Stimulated activated CD4-positive, alpha-beta T cell treated with anti-CD3 and anti-CD28 coated beads, Interleukin-4, amount 100 ng/mL, for 1 hour (primary cell): ENCODE results near the gene WNT2B.

Experiments used
- DNase-seq: peaks from one replicate; pipeline ENCODE4 v3.0.0-alpha.2; 2020

The WNT2B gene

GRCh38 chr1:112529301-112529700, 20.5 kb downstream of the WNT2B start:
- no peak for DNase-seq

DNA sequence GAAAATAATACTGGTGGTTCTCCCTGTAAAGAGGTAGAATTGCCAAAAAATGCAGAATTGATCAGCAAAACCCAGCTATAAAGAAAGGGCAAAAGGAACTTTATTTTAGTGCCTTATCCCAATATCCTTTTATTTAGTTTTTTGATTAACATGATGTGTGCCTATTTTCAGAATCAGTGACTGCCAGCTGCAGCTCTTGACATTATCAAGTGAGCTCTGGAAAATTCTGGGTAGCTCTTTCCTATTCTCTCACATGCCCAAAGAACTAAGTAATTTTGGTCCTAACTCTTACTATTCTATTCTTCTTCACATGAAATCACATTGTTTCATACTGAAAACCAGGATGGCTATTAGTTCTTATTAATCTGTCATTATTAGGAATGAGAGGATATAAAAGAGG, 22.1 kb downstream of the WNT2B start:
- DNase-seq = no peak

- DNase-seq = no peak
Observed at GRCh38 chr1:112532064-112532463, 23.3 kb downstream of the WNT2B start.

- no peak for DNase-seq
Observed at GRCh38 chr1:112533029-112533428, 24.3 kb downstream of the WNT2B start.

- no peak for DNase-seq
Observed at GRCh38 chr1:112536561-112536960, 27.8 kb downstream of the WNT2B start.

DNA sequence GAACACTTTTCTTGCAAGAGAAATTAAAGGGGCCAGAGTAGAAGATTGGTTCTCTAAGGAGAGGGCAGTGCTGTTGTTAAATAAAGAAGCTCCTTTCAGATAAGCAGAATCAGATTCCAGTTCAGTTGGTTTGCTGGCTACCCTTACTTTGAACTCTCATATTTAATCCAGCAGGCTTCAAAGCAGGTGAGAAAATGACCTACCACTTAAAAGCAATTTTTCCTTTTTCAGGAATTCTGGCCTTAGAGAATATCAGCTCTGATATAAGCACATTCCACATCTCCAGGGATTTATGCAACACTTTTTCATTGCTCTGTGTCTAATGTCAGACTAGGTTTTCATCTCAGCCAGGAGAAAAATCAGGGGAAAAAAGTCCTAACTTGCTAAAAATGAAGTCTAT, 28.7 kb downstream of the WNT2B start:
- DNase-seq = no peak

GRCh38 chr1:112538883-112539282, 30.1 kb downstream of the WNT2B start:
- DNase-seq = no peak

DNA sequence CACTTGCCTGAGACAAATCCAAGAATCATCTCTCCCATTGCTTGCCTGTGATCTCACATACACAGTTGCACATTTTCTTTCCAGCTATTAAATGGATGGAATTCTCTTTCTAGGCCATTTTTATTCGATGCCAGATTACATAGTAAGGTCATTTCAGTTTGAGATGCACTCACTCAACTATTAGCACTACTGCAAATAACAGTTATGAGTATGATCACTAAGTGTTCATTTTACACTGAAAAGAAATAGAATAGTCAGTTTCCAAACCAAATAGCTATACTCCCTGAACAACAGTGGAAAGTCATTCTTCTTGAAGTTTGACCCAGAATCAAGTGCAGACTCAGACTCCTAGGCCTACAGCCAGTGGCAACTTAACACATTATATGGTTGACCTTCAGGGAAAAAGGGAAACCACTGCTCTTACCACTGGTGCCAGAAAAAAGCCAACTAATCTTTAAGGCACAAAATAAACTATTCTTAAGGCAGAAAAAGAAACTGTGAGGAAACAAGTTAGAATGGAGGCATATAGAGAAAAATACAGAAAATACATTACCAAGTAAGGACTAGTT, 31.5 kb downstream of the WNT2B start:
- no peak for DNase-seq

- DNase-seq = no peak
Observed at GRCh38 chr1:112541299-112541698, 32.5 kb downstream of the WNT2B start.

GRCh38 chr1:112542206-112542973, 33.6 kb downstream of the WNT2B start:
- DNase-seq = no peak

DNA sequence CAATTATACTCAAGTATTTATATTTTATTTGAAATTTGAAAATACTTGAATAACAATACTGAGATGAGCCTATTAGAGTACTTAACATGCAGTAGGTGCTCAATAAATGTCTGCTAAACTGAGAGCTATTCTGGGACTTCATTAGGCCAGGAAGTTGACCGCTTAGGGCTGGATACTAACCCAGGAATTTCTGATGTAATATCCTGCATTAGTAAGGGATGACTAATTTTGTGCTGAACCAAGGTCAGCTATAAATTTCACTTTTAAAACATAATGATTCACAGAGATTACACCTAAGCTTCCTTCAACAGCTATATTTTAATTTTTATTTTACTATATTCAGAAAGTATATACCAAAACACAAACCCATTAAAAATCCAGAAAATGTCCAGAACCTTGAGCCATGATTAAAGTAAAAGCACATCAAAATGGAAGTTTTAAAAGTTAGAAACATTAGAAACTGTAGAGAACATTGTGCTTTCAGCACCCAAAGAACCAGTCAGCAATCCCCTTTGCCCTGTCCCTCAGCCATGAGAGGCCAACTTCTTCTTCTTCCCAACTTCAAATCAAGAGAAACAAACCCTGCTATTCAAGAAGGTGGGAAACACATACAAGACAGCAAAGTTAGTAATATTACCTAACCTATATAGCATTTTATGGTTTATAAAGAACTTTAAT, 35.4 kb downstream of the WNT2B start:
- DNase-seq = no peak

DNA sequence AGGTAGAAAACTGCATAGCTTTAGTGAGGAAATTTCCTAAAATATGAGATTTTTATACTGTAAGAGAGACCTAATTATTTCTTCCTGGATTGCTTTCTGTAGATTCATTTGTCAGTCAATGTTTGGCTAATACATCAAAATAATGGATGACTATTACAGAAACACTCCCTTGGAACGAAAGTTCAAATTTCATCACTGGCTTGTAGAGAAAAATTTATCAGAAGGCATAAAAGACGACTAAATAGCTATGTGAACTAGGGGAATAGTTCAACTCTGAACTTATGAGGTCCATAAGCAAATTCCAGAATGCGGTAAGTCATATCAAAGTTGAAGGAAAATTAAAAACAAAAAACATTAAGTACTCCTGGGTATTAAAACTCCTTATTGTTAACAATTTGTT, 36.0 kb downstream of the WNT2B start:
- no peak for DNase-seq

GRCh38 chr1:112546076-112546475, 37.3 kb downstream of the WNT2B start:
- no peak for DNase-seq

GRCh38 chr1:112548547-112548946, 39.8 kb downstream of the WNT2B start:
- no peak for DNase-seq

GRCh38 chr1:112549590-112549989, 40.8 kb downstream of the WNT2B start:
- no peak for DNase-seq

DNA sequence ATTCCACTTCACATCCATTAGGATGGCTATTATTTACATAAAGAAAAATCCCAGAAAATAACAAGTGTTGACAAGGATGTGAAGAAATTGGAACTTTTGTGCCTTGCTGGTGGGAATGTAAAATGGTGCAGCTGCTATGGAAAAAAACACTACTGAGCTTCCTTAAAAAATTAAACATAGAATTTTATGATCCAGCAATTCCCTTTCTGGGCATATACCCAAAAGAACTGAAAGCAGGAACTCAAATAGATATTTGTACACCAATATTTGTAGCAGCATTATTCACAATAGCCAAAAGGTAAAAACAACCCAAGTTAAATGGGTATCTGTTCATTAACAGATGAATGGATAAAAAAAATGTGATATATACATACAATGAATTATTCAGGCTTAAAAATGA, 45.6 kb downstream of the WNT2B start:
- DNase-seq = no peak

- no peak for DNase-seq
Observed at GRCh38 chr1:112557385-112557784, 48.6 kb downstream of the WNT2B start.

DNA sequence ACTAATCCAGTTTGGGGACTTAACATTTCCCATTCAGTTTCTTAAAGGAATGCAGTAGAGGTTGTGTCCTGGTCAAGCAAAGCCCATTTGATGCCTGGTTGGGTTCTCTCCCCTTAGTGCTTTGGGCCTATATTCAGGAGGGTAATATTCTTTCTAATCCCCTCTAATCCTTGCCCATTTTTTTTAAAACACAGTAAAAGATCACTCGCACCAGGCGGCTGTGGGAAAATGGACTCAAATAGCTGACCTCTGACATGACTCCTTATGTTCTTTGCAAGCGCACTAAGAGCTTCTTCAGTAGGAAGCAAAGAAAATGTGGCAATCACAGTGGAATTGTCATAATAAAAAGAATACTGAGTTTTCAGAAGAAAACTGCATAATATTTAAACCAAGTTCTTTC, 49.9 kb downstream of the WNT2B start:
- no peak for DNase-seq

DNA sequence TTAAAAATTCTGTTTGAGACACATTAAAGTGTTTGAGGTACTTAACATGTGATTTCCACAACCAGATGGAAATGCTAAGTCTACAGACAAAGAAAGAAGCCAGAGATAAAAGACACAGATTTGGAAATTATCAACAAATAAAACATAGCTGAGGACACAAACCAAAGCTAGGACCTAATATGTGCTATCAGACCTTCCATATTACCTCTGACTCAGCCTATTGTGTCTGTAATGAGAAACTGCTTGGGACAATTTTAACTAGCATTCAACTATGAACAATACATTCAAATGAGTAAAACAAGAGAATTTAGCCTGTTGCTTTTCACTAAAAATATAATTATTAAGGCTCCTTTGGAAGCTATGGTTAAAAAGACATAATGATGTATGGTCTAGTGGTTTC, 54.6 kb downstream of the WNT2B start:
- no peak for DNase-seq

- DNase-seq = no peak
Observed at GRCh38 chr1:112564081-112564480, 55.3 kb downstream of the WNT2B start.

GRCh38 chr1:112565800-112566199, 57.0 kb downstream of the WNT2B start:
- DNase-seq = no peak

DNA sequence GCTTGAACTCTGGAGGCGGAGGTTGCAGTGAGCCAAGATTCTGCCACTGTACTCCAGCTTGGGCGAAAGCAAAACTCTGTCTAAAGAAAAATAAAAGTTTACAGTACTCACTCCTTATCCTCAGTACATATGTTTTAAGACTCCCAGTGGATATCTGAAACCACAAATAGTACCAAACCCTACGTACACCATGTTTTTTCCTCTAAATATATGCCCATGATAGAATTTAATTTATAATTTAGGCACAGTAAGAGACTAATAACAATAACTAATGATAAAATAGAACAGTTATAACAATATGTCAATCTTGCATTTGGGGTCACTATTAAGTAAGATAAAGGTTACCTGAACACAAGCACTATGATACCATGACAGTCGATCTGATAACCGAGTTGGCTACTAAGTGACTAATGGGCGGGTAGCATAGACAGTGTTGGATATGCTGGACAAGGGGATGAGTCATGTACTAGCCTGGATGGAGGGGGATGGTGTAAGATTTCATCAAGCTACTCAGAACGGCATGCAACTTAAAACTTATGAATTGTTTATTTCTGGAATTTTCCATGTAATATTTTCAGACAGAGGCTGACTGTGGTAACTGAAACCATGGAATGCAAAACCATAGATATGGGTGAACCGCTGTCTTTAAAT, 66.5 kb downstream of the WNT2B start:
- DNase-seq = no peak

- no peak for DNase-seq
Observed at GRCh38 chr1:112576240-112576639, 67.5 kb downstream of the WNT2B start.
